OCI-LY3 (cell line): ENCODE data around the gene PRR23C.

Source experiments
- EZH2phosphoT487 ChIP-seq: fragments of 200-600 bp; shearing (Covaris generic); IDR thresholded peaks from 2 replicates; pipeline ENCODE4 v1.6.1; 2018; ENCODE audit warnings: antibody characterized with exemption, mixed run types, low read depth
- TF ChIP-seq, protein P1 (sequence below): fragments of 200-600, 300-600 bp; sonication (generic); IDR thresholded peaks from 2 replicates; pipeline ENCODE4 v1.5.1; 2014; ENCODE audit warnings: antibody characterized with exemption, low read length, low read depth

GRCh38 chr3:139043554-139044365 lies 932 bp downstream of the PRR23C start:
- no peak for TF ChIP-seq EZH2phosphoT487
- TF ChIP-seq, protein P1, sequence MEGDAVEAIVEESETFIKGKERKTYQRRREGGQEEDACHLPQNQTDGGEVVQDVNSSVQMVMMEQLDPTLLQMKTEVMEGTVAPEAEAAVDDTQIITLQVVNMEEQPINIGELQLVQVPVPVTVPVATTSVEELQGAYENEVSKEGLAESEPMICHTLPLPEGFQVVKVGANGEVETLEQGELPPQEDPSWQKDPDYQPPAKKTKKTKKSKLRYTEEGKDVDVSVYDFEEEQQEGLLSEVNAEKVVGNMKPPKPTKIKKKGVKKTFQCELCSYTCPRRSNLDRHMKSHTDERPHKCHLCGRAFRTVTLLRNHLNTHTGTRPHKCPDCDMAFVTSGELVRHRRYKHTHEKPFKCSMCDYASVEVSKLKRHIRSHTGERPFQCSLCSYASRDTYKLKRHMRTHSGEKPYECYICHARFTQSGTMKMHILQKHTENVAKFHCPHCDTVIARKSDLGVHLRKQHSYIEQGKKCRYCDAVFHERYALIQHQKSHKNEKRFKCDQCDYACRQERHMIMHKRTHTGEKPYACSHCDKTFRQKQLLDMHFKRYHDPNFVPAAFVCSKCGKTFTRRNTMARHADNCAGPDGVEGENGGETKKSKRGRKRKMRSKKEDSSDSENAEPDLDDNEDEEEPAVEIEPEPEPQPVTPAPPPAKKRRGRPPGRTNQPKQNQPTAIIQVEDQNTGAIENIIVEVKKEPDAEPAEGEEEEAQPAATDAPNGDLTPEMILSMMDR = no peak
